Measurements from ENCODE around the gene HIRA. TPM values are rescaled to one million over a fixed set of nuclear protein-coding genes. Genes with fewer than 3 reads are reported as not detected.
"Not testable (repeated sequence)": the region's sequence is repeated elsewhere in the genome, so short reads cannot be mapped to it uniquely, and the experiment has no call there.

The HIRA gene
- total RNA-seq, 1 donor, result 19.0 TPM

GRCh38 chr22:19321757-19322156, 109.8 kb downstream of the HIRA start:
- no peak overlapping the region for H3K4me3 ChIP-seq (ENCODE audit: low read depth, low read length)
- DNase-seq (ENCODE audit: low read depth), result no peak
- no peak for TF ChIP-seq CTCF (IDR thresholded peaks at IDR 0.05; ENCODE audit: insufficient read depth, low read depth, low read length)

GRCh38 chr22:19320136-19320535, 111.4 kb downstream of the HIRA start:
- not testable (repeated sequence) for DNase-seq (ENCODE audit: low read depth); H3K4me3 ChIP-seq (ENCODE audit: low read depth, low read length)

- no peak for DNase-seq (ENCODE audit: low read depth)
- no peak overlapping the region for H3K4me3 ChIP-seq (ENCODE audit: low read depth, low read length)
- TF ChIP-seq CTCF (IDR thresholded peaks at IDR 0.05; ENCODE audit: insufficient read depth, low read depth, low read length), result no peak
These were observed 112.3 kb downstream of the HIRA start for GRCh38 chr22:19319281-19319680.

GRCh38 chr22:19317865-19318264, 113.7 kb downstream of the HIRA start:
- no peak for TF ChIP-seq CTCF (IDR thresholded peaks at IDR 0.05; ENCODE audit: insufficient read depth, low read depth, low read length)
- DNase-seq (ENCODE audit: low read depth), result no peak
- H3K4me3 ChIP-seq (ENCODE audit: low read depth, low read length), result no peak overlapping the region

- TF ChIP-seq CTCF (IDR thresholded peaks at IDR 0.05; ENCODE audit: insufficient read depth, low read depth, low read length), result no peak
- no peak overlapping the region for H3K4me3 ChIP-seq (ENCODE audit: low read depth, low read length)
- DNase-seq (ENCODE audit: low read depth), result no peak
These were observed 123.7 kb downstream of the HIRA start for GRCh38 chr22:19307872-19308271.

GRCh38 chr22:19306535-19306934, 125.0 kb downstream of the HIRA start:
- not testable (repeated sequence) for H3K4me3 ChIP-seq (ENCODE audit: low read depth, low read length); DNase-seq (ENCODE audit: low read depth)

GRCh38 chr22:19304547-19304946, 127.0 kb downstream of the HIRA start:
- no peak for DNase-seq (ENCODE audit: low read depth)
- H3K4me3 ChIP-seq (ENCODE audit: low read depth, low read length), result no peak overlapping the region

More at GRCh38 chr22:19304547-19304946, 127.0 kb downstream of the HIRA start:
- TF ChIP-seq CTCF (IDR thresholded peaks at IDR 0.05; ENCODE audit: insufficient read depth, low read depth, low read length), result no peak

All from fibroblast of villous mesenchyme (primary cell).